ENCODE results near the gene ZNF383. TPM values are rescaled to one million over a fixed set of nuclear protein-coding genes. Genes with fewer than 3 reads are reported as not detected.
A peak's percentile ranks its signal among the peaks of the same experiment; 100 is the strongest.
"Not testable (repeated sequence)": the region's sequence is repeated elsewhere in the genome, so short reads cannot be mapped to it uniquely, and the experiment has no call there.

ZNF383 gene
- total and polyA plus RNA-seq, 2 donors (not counting 1 experiment from before 2014, with no cell fraction given) = 5.0 to 9.4 TPM

GRCh38 chr19:37197115-37197514 is 20.9 kb upstream of the ZNF383 start:
- not testable (repeated sequence) for H3K4me2 ChIP-seq (ENCODE audit: extremely low read depth, insufficient read depth, low read length); H3K9me3 ChIP-seq (ENCODE audit: control insufficient read depth, insufficient read depth, low read depth, low read length); H3K36me3 ChIP-seq (ENCODE audit: control insufficient read depth, insufficient read depth, low read length); H3K27ac ChIP-seq (ENCODE audit: insufficient read depth, low read length); H4K20me1 ChIP-seq (ENCODE audit: control insufficient read depth, extremely low read depth, insufficient read depth, low read length); H3K9ac ChIP-seq (ENCODE audit: insufficient read depth, low read length); H3K79me2 ChIP-seq (ENCODE audit: control insufficient read depth, insufficient read depth, low read length); H3K4me3 ChIP-seq (replicated peaks in 1 of 4; ENCODE audit: control extremely low read depth in 1 of 4, insufficient read depth in 1 of 4, low read depth in 3 of 4, low read length in 4 of 4); H3K27me3 ChIP-seq (ENCODE audit: control insufficient read depth, insufficient read depth, low read length); H2AFZ ChIP-seq (ENCODE audit: low read length); H3K4me1 ChIP-seq (ENCODE audit: control insufficient read depth, extremely low read depth, insufficient read depth, low read length); DNase-seq (ENCODE audit: low read depth in 2 of 2)

- H2AFZ ChIP-seq (ENCODE audit: low read length) = no peak overlapping the region
- no peaks in the 10 kb centered on the region for H4K20me1 ChIP-seq (ENCODE audit: control insufficient read depth, extremely low read depth, insufficient read depth, low read length)
- no peaks in the 10 kb centered on the region for H3K4me1 ChIP-seq (ENCODE audit: control insufficient read depth, extremely low read depth, insufficient read depth, low read length)
- no peaks in the 10 kb centered on the region for H3K27me3 ChIP-seq (ENCODE audit: control insufficient read depth, insufficient read depth, low read length)
- no peaks in the 10 kb centered on the region for H3K79me2 ChIP-seq (ENCODE audit: control insufficient read depth, insufficient read depth, low read length)
- no peaks in the 10 kb centered on the region for H3K36me3 ChIP-seq (ENCODE audit: control insufficient read depth, insufficient read depth, low read length)
- H3K4me3 ChIP-seq (replicated peaks in 1 of 4; ENCODE audit: control extremely low read depth in 1 of 4, insufficient read depth in 1 of 4, low read depth in 3 of 4, low read length in 4 of 4) = no peak overlapping the region
- no peak overlapping the region for H3K4me2 ChIP-seq (ENCODE audit: extremely low read depth, insufficient read depth, low read length)
- no peak overlapping the region for H3K9ac ChIP-seq (ENCODE audit: insufficient read depth, low read length)
- no peak for DNase-seq (ENCODE audit: low read depth in 2 of 2)
- no peak overlapping the region for H3K27ac ChIP-seq (ENCODE audit: insufficient read depth, low read length)
- TF ChIP-seq EZH2 (IDR thresholded peaks at IDR 0.05; ENCODE audit: low read length, missing control alignments) = no peak
- TF ChIP-seq, protein P1, sequence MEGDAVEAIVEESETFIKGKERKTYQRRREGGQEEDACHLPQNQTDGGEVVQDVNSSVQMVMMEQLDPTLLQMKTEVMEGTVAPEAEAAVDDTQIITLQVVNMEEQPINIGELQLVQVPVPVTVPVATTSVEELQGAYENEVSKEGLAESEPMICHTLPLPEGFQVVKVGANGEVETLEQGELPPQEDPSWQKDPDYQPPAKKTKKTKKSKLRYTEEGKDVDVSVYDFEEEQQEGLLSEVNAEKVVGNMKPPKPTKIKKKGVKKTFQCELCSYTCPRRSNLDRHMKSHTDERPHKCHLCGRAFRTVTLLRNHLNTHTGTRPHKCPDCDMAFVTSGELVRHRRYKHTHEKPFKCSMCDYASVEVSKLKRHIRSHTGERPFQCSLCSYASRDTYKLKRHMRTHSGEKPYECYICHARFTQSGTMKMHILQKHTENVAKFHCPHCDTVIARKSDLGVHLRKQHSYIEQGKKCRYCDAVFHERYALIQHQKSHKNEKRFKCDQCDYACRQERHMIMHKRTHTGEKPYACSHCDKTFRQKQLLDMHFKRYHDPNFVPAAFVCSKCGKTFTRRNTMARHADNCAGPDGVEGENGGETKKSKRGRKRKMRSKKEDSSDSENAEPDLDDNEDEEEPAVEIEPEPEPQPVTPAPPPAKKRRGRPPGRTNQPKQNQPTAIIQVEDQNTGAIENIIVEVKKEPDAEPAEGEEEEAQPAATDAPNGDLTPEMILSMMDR (conservative IDR thresholded peaks at IDR 0.05 in 1 of 2, IDR thresholded peaks at IDR 0.05 in 1 of 2; ENCODE audit: low read depth in 1 of 2, low read length in 2 of 2) = no peak
- no peaks in the 10 kb centered on the region for H3K9me3 ChIP-seq (ENCODE audit: control insufficient read depth, insufficient read depth, low read depth, low read length)
Measured at GRCh38 chr19:37197768-37198167, 20.2 kb upstream of the ZNF383 start.

- no peak for DNase-seq (ENCODE audit: low read depth in 2 of 2)
- peak overlapping the region; percentile 84 for H3K27ac ChIP-seq (ENCODE audit: insufficient read depth, low read length)
- no peaks in the 10 kb centered on the region for H4K20me1 ChIP-seq (ENCODE audit: control insufficient read depth, extremely low read depth, insufficient read depth, low read length)
- peak overlapping the region; percentile 36 for H3K4me2 ChIP-seq (ENCODE audit: extremely low read depth, insufficient read depth, low read length)
- no peaks in the 10 kb centered on the region for H3K4me1 ChIP-seq (ENCODE audit: control insufficient read depth, extremely low read depth, insufficient read depth, low read length)
- TF ChIP-seq, protein P1 (conservative IDR thresholded peaks at IDR 0.05 in 1 of 2, IDR thresholded peaks at IDR 0.05 in 1 of 2; ENCODE audit: low read depth in 1 of 2, low read length in 2 of 2) = no peak
- no peak for TF ChIP-seq EZH2 (IDR thresholded peaks at IDR 0.05; ENCODE audit: low read length, missing control alignments)
- peak overlapping the region; percentile 99 for H2AFZ ChIP-seq (ENCODE audit: low read length)
- H3K27me3 ChIP-seq (ENCODE audit: control insufficient read depth, insufficient read depth, low read length) = no peaks in the 10 kb centered on the region
- peak overlapping the region; percentile 81 to 96 (median 92) for H3K4me3 ChIP-seq (replicated peaks in 1 of 4; ENCODE audit: control extremely low read depth in 1 of 4, insufficient read depth in 1 of 4, low read depth in 3 of 4, low read length in 4 of 4)
- H3K36me3 ChIP-seq (ENCODE audit: control insufficient read depth, insufficient read depth, low read length) = no peaks in the 10 kb centered on the region
- H3K9ac ChIP-seq (ENCODE audit: insufficient read depth, low read length) = no peak overlapping the region
- no peaks in the 10 kb centered on the region for H3K9me3 ChIP-seq (ENCODE audit: control insufficient read depth, insufficient read depth, low read depth, low read length)
- peaks cover 12% of the 10 kb centered on the region for H3K79me2 ChIP-seq (ENCODE audit: control insufficient read depth, insufficient read depth, low read length)
Measured at GRCh38 chr19:37217480-37217774, 587 bp upstream of the ZNF383 start.
